A549 (cell line): Measurements from ENCODE around the gene ENTPD7. TPM values are rescaled to one million over a fixed set of nuclear protein-coding genes. Genes with fewer than 3 reads are reported as not detected.

ENCODE experiments used
- ATAC-seq, 2 experiments: fragments of 200-7000 bp in 1 of 2; fragments of >200 bp in 1 of 2; cut with Nextera tagmentation in 1 of 2; cut with Tn5 transposase in 1 of 2; 3 replicates each; pipeline versions ENCODE4 v1.8.0 to v1.9.1; 2018 to 2020; ENCODE audit warnings: mild to moderate bottlenecking in 1 of 2, moderate library complexity in 1 of 2
- CTCF ChIA-PET: fragments of 300-600 bp; sonication (Branson Sonifier 250); formaldehyde crosslinking; extraction: SDS; loops from one replicate; lab custom pipeline; 2021; ENCODE audit warnings: antibody characterized with exemption, inconsistent platforms; lab: Yijun Ruan, JAX
- POLR2A ChIA-PET: fragments of 350-600 bp; formaldehyde crosslinking; extraction: SDS; loops from one replicate; lab custom pipeline; 2021; ENCODE audit warnings: antibody characterized with exemption, inconsistent platforms; lab: Yijun Ruan, JAX
- DNase-seq, 2 experiments: peaks; one replicate each; pipeline versions ENCODE4 v3.0.0 to v3.0.0-alpha.2; 2011 to 2016; ENCODE audit warnings: low read depth in 1 of 2, low spot score in 1 of 2
- FAIRE-seq: peaks from 2 replicates; lab custom pipeline; 2011; peaks lifted over from hg19 to GRCh38; lab: Jason Lieb, UNC
- H3K27ac ChIP-seq, 2 experiments: fragments of >200 bp; sonication (Bioruptor Twin); formaldehyde crosslinking; 3 replicates each; pipeline ENCODE4 v1.5.1; 2016 to 2017
- H3K4me1 ChIP-seq: fragments of >200 bp; sonication (Bioruptor Twin); formaldehyde crosslinking; 3 replicates; pipeline ENCODE4 v1.6.1; 2016
- H3K4me2 ChIP-seq: fragments of >200 bp; sonication (Bioruptor Twin); formaldehyde crosslinking; 3 replicates; pipeline ENCODE4 v1.6.1; 2016
- H3K4me3 ChIP-seq: fragments of >200 bp; sonication (Bioruptor Twin); formaldehyde crosslinking; 3 replicates; pipeline ENCODE4 v1.5.1; 2016
- H3K9me3 ChIP-seq: fragments of >200 bp; sonication (Bioruptor Twin); formaldehyde crosslinking; 3 replicates; pipeline ENCODE4 v1.6.1; 2016
- BHLHE40 ChIP-seq: IDR thresholded peaks from 2 replicates; pipeline ENCODE4 v1.6.1; 2012; ENCODE audit warnings: low read depth, low read length, inconsistent platforms
- CHD4 ChIP-seq: fragments of 200-600 bp; sonication (generic); IDR thresholded peaks from 2 replicates; pipeline ENCODE4 v1.6.1; 2016; ENCODE audit warnings: antibody characterized with exemption, mild to moderate bottlenecking, borderline replicate concordance
- EHF ChIP-seq: fragments of 250-450 bp; sonication (Bioruptor Pico); IDR thresholded peaks from 2 replicates; pipeline ENCODE4 v1.5.0; 2020; ENCODE audit warnings: mild to moderate bottlenecking
- EHMT2 ChIP-seq: fragments of 200-600 bp; sonication (generic); IDR thresholded peaks from 2 replicates; pipeline ENCODE4 v1.6.1; 2016; ENCODE audit warnings: antibody characterized with exemption, low read depth, mild to moderate bottlenecking, moderate library complexity
- ESRRA ChIP-seq: fragments of 150-350 bp; IDR thresholded peaks from 2 replicates; pipeline ENCODE4 v1.6.1; 2014; ENCODE audit warnings: mild to moderate bottlenecking, low read length, borderline replicate concordance
- FOSL2 ChIP-seq, 2 experiments: fragments of 450-650 bp in 1 of 2; fragments of >200 bp in 1 of 2; sonication (Bioruptor Twin) in 1 of 2; formaldehyde crosslinking; IDR thresholded peaks; 2 replicates each; pipeline versions ENCODE4 v1.5.0 to v1.6.1; 2016 to 2020; ENCODE audit warnings: mild to moderate bottlenecking in 1 of 2, moderate library complexity in 1 of 2
- FOXS1 ChIP-seq: fragments of 250-450 bp; sonication (Bioruptor Pico); IDR thresholded peaks from 2 replicates; pipeline ENCODE4 v1.5.0; 2020; ENCODE audit warnings: mild to moderate bottlenecking, moderate library complexity
- HOXA7 ChIP-seq: fragments of 250-450 bp; sonication (Bioruptor Pico); IDR thresholded peaks from 2 replicates; pipeline ENCODE4 v1.5.0; 2020; ENCODE audit warnings: mild to moderate bottlenecking, moderate library complexity
- KDM1A ChIP-seq: fragments of 200-600 bp; sonication (generic); IDR thresholded peaks from 2 replicates; pipeline ENCODE4 v1.6.1; 2016; ENCODE audit warnings: low read depth, mild to moderate bottlenecking
- NR3C1 ChIP-seq: fragments of >200 bp; sonication (Bioruptor Twin); formaldehyde crosslinking; IDR thresholded peaks from 3 replicates; pipeline ENCODE4 v1.6.1; 2017
- POLR2A ChIP-seq: IDR thresholded peaks from 2 replicates; pipeline ENCODE4 v1.6.1; 2012; ENCODE audit warnings: mild to moderate bottlenecking, low read length
- SREBF2 ChIP-seq: fragments of 450-650 bp; IDR thresholded peaks from 2 replicates; pipeline ENCODE4 v1.6.1; 2014; ENCODE audit warnings: mild to moderate bottlenecking, moderate library complexity
- TP53 ChIP-seq: fragments of 250-450 bp; sonication (Bioruptor Pico); IDR thresholded peaks from 2 replicates; pipeline ENCODE4 v1.5.0; 2021; ENCODE audit warnings: mild to moderate bottlenecking, moderate library complexity
- ZNF302 ChIP-seq: fragments of 250-450 bp; sonication (Bioruptor Pico); IDR thresholded peaks from 2 replicates; pipeline ENCODE4 v1.9.0; 2021; ENCODE audit warnings: inconsistent platforms, mild to moderate bottlenecking, moderate library complexity
- WGBS: methylation state at CpG from one replicate; pipeline ENCODE4 v1.1.6; 2017; ENCODE audit errors: missing lambda C conversion rate; 5-methylcytosine and 5-hydroxymethylcytosine counted together
- polyA plus RNA-seq, 4 experiments: library from polyadenylated mRNA; depleted of rRNA in 3 of 4; stranded (reverse); fragments of >200 nt; fragmentation: RNase III in 1 of 4; extraction: RNeasy Plus Mini Kit Qiagen cat#74134 plus additional on column Dnase treatment in 1 of 4; gene quantifications; 2 replicates in 3 of 4; 3 replicates in 1 of 4; pipeline ENCODE4 v1.2.3, GENCODE V29; 2011 to 2017
- TF ChIP-seq, protein P1 (sequence below): fragments of 250-450 bp; sonication (Bioruptor Pico); IDR thresholded peaks from 2 replicates; pipeline ENCODE4 v1.5.0; 2021; ENCODE audit warnings: mild to moderate bottlenecking, moderate library complexity, borderline replicate concordance
- TF ChIP-seq, protein P2 (sequence below): fragments of 250-450 bp; sonication (Bioruptor Pico); IDR thresholded peaks from 2 replicates; pipeline ENCODE4 v1.5.0; 2020; ENCODE audit warnings: low read depth, mild to moderate bottlenecking, moderate library complexity
- TF ChIP-seq, protein P3 (sequence below): fragments of >200 bp; sonication (Bioruptor Twin); formaldehyde crosslinking; IDR thresholded peaks from 3 replicates; pipeline ENCODE4 v1.6.1; 2016
- TF ChIP-seq, protein P4 (sequence below): IDR thresholded peaks from 2 replicates; pipeline ENCODE4 v1.6.1; 2012
- TF ChIP-seq, protein P5 (sequence below): fragments of 150-350 bp; IDR thresholded peaks from 2 replicates; pipeline ENCODE4 v1.6.1; 2014; ENCODE audit warnings: low read depth, mild to moderate bottlenecking, low read length

The ENTPD7 gene
- polyA plus RNA-seq, 2 of the 4 experiments (the other 2 are of a cell fraction) = 6.8 to 10.4 TPM

DNA sequence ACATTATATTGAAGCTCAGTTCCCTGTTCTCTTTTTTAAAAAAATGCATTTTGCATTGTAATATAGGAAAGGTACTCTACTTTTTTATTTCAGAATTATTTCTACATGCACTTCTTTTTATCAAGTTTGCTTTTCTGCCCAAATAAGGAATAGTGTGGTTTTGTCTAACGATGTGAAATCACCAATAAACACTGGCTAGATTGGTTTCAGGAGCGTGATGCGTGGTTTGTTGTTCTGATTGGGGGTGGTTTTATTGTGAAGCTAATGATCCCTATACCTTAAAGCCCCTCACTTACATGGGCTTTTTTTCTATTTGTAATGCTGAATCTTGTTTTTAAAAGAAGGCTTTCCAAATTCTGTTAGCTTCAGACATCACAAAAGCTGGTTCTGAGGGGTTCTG lies 17.6 kb downstream of the ENTPD7 start (continued):
- TF ChIP-seq, protein P1, sequence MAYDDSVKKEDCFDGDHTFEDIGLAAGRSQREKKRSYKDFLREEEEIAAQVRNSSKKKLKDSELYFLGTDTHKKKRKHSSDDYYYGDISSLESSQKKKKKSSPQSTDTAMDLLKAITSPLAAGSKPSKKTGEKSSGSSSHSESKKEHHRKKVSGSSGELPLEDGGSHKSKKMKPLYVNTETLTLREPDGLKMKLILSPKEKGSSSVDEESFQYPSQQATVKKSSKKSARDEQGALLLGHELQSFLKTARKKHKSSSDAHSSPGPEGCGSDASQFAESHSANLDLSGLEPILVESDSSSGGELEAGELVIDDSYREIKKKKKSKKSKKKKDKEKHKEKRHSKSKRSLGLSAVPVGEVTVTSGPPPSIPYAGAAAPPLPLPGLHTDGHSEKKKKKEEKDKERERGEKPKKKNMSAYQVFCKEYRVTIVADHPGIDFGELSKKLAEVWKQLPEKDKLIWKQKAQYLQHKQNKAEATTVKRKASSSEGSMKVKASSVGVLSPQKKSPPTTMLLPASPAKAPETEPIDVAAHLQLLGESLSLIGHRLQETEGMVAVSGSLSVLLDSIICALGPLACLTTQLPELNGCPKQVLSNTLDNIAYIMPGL (CRISPR knock-in tag) = no peak
- TF ChIP-seq, all 56 proteins: peak for 0

DNA sequence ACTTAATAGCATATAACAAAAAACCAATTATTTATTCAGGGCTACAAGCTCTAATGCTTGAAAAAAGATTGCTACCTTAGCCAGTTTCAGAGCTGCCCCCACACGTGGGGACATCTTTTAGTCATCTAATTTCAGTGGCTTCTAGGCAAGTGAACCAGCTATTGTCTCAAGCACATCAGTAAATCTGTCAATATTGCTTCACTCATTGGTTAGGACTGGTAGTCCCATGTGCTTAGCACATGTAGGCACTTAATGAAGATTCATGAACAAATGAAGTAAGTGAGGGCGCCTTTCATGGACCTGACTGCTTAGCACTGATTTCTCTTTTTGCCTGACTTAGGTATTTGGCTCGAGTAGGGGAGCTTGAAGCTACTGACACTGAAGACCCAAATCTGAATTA lies 19.6 kb downstream of the ENTPD7 start:
- POLR2A ChIA-PET = no interaction called here
- Histone ChIP-seq H3K4me3 (no peak overlapping the region), H3K9me3 (no peaks in the 10 kb centered on the region), H3K27ac (no peak overlapping the region), H3K4me2 (no peak overlapping the region), H3K4me1 (peaks cover 16% of the 10 kb centered on the region; the same call in 2 of the 3 replicates)
- DNase-seq (no peak), FAIRE-seq (no peak), ATAC-seq (no peak)
- CTCF ChIA-PET = no interaction called here
- WGBS = 76% methylated on average over 3 of the region's 3 CpGs
- no peak for TF ChIP-seq POLR2A
- TF ChIP-seq TP53 (CRISPR knock-in tag) = no peak
- TF ChIP-seq, protein P2, sequence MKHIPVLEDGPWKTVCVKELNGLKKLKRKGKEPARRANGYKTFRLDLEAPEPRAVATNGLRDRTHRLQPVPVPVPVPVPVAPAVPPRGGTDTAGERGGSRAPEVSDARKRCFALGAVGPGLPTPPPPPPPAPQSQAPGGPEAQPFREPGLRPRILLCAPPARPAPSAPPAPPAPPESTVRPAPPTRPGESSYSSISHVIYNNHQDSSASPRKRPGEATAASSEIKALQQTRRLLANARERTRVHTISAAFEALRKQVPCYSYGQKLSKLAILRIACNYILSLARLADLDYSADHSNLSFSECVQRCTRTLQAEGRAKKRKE (CRISPR knock-in tag) = no peak
- no peak for TF ChIP-seq ZNF302
- no peak for TF ChIP-seq CHD4
- no peak for TF ChIP-seq FOXS1 (CRISPR knock-in tag)
- TF ChIP-seq EHF (CRISPR knock-in tag) = no peak
- no peak for TF ChIP-seq BHLHE40
- TF ChIP-seq, protein P1 (CRISPR knock-in tag) = no peak

DNA sequence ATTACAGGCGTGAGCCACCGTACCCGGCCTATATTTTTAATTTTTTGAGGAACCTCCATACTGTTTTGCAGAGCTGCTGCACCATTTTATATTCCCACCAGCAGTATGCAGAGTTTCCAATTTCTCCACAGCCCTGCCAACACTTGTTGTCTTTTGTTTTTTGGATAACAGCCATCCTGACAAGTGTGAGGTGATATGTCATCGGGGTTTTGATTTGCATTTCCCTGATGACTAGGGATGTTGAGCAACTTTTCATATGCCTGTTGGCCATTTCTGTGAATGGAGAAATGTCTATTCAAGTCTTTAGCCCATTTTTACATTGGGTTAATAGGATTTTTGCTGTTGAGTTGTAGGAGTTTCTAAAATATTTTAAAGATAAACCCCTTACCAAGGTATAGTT lies 22.2 kb downstream of the ENTPD7 start:
- DNase-seq (no peak), ATAC-seq (no peak), FAIRE-seq (no peak)
- POLR2A ChIA-PET = no interaction called here
- H3K4me1 ChIP-seq = peaks cover 25% of the 10 kb centered on the region
- H3K27ac ChIP-seq = no peak overlapping the region
- no peaks in the 10 kb centered on the region for H3K9me3 ChIP-seq
- WGBS = 85% methylated on average over 4 of the region's 4 CpGs
- no peak overlapping the region for H3K4me3 ChIP-seq
- no peak overlapping the region for H3K4me2 ChIP-seq
- CTCF ChIA-PET = interaction anchor here (0.6 to 1.1 kb wide), 3 partner anchors 24 to 51 kb away, joined by 3 read pairs; no protein-coding TSS in a partner anchor
- TF ChIP-seq HOXA7 (CRISPR knock-in tag) (no peak), ESRRA (no peak), FOSL2 (IDR thresholded peaks at IDR 0.05) (no peak), FOSL2 (CRISPR knock-in tag; IDR thresholded peaks at IDR 0.05) (no peak), EHF (CRISPR knock-in tag) (no peak), KDM1A (no peak), NR3C1 (no peak), SREBF2 (no peak), EHMT2 (no peak)
- TF ChIP-seq, protein P3, sequence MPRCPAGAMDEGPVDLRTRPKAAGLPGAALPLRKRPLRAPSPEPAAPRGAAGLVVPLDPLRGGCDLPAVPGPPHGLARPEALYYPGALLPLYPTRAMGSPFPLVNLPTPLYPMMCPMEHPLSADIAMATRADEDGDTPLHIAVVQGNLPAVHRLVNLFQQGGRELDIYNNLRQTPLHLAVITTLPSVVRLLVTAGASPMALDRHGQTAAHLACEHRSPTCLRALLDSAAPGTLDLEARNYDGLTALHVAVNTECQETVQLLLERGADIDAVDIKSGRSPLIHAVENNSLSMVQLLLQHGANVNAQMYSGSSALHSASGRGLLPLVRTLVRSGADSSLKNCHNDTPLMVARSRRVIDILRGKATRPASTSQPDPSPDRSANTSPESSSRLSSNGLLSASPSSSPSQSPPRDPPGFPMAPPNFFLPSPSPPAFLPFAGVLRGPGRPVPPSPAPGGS = no peak
- TF ChIP-seq, protein P4, sequence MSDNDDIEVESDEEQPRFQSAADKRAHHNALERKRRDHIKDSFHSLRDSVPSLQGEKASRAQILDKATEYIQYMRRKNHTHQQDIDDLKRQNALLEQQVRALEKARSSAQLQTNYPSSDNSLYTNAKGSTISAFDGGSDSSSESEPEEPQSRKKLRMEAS = no peak
- TF ChIP-seq, protein P5, sequence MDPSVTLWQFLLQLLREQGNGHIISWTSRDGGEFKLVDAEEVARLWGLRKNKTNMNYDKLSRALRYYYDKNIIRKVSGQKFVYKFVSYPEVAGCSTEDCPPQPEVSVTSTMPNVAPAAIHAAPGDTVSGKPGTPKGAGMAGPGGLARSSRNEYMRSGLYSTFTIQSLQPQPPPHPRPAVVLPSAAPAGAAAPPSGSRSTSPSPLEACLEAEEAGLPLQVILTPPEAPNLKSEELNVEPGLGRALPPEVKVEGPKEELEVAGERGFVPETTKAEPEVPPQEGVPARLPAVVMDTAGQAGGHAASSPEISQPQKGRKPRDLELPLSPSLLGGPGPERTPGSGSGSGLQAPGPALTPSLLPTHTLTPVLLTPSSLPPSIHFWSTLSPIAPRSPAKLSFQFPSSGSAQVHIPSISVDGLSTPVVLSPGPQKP = no peak
